Fibroblast of the conjunctiva (primary cell): ENCODE data around the gene RNF114.

ENCODE experiments used
- DNase-seq: peaks from one replicate; pipeline ENCODE4 v3.0.0-alpha.2; 2010; ENCODE audit warnings: low read depth

Gene RNF114

DNA sequence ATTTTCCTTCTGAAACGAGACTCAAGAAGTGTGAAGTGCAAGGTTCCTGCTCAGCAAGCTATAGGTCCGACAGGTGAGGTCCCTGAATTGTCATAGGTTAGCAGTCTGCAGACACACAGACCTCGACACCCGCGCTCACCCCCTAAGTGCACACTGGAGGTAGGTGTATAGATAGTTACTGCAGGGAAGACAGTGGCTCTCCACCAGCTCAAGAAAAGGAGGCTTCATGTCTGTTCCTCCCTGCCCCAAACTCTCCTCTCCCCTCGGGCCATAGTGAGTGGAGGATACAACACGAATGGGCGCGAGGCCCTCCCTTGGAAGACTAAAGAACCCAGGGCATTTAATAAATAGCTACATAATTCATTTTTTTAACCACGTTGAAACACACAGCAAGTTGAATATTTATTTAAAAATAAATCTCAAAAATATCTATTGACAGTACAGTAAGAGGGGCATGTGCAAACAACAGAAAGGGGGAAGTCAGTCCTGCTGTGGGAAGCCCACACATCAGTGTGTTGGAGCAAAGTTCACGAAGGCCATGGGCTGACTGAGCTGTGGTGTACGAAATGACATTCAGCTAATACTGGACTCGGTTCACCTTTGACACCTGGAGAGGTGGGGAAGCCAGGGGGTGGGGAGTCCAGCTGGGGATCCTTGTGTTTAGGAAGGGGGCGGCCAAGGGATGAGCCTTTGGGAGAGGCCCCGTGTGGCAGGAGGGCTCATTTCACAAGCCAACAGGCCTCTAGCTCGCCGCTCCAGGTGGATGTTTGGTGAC, 31.6 kb upstream of the RNF114 start:
- DNase-seq, result no peak

DNA sequence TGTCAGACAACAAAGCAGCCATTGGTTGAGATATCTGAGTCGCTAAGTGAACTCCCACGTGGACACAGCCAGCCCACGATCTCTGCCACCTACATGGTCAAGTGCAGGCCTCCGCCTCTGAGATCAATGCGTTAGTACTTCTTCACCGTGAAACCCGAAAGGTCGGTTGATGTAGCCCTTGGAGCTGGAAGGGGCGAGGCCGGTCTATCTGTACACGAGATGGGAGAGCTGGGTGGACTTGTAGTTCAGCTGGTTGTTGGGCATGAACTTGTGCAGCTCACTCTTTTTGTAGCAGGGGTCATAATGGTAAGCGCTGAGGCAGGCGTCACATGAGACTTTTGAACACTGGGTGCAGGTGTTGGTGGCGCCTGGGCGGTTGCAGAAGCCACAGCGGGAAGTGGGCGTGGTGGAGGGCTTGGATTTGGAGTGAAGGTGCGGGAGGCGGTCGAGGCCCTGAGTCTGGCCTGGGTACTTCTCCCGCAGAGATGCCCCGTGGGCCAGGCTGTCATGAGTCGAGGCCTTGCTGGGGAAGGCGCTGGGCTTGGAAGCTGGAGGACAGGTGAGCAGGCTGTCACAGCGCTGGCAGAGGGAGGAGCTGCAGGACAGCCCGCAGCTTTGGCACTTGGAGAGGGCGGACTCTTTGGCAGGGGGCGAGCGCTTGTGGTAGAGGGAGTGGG, 30.6 kb upstream of the RNF114 start:
- DNase-seq, result no peak

DNA sequence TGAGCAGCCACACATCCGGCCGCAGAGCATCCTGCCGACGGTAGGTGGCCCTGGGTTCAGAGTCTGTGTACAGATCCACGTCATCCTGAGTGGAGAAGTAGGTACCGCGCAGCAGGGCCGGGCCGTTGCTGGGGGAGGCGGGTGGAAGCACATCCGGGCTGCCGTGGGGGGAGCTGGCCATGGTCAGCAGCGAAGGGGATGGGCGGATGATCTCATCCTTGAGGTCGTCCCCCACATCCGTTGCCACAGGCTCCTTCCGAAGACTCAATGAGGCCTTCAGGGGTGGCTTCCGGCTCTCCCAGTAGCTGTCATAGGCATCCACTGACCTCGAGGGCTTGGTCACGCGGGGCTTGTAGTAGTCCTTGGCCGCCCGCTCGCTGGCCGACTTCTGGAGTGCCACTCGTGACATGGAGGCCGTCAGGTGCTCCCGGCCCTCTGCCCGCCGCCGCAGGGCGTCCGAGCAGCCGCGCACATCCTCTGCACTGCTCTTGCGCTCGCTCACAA, 30.0 kb upstream of the RNF114 start:
- no peak for DNase-seq

DNA sequence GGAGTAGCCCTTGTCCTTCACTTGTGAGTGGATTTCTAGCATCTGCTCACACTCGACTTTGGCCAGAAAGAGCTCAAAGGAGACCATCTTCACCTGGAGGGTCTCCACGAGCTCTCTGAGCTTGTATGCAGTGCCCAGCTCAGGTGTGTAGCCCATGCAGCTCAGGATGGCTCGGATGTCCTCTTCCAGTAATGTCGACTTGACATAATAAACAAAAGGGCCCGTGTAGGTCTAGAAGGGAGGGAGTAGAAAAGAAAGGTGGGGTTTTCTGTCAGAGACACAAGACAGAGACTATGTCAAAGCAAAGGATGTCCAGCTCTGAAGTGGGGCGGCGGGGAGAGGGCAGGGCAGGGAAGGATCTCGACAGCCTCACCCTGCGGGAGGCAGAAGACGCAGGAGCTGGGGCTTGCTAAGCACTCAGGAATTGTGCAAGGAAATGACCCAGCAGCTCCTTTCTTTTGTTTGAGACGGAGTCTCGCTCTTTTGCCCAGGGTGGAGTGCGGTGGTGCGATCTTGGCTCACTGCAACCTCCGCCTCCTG, 29.5 kb upstream of the RNF114 start:
- no peak for DNase-seq

DNA sequence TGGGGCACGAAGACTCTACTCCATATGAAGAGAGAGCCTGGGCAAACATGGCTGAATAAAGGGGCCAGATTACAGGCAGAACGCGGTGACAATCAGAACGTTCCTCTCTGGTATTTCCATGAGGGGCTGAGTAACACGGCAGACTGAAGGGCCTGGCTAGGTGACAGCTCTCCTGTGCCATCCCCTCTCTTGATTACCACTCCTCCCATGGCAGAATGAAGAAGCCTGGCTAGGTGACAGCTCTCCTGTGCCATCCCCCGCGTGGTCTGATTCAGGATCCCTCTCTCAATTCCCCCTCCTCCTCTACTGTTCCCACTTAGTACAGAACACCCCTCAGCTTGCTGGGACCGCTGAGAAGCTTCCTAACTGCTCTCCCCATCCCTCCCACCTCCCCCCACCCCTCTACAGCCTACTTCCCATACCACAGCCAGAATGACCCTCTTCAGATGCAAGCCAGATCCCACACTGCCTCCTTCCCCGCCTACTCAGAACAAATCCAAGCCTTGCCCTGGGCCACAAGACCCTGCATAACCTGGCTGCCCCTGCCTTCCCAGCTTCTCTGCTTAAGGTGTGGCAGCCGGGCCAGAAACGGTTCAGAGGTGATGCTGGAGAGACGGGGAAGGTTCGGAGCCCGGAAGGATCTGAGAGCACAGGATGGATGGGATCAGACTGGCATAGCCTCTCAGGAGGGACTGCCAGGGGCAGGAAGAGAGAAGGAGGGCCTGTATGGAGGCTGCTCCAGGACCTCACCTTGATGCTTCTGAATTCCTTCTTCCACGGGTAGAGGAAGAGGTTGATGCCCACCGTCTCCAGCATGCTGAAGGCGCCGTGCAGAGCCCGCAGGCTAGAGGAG, 28.6 kb upstream of the RNF114 start:
- no peak for DNase-seq

DNA sequence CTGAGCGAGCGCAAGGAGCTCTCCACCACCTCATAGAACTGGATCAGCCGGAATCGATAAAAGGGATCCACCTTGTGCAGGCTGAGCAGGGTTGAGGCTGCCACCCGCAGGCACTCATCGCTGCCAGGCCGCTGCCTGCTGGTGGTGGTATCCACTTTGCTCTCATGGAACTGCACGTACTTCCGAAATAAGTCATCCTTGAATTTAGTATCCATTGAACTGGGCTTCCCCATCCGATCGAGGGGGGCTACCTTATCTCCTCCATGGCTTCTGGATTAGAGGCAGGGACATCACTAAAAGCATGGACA, 28.0 kb upstream of the RNF114 start:
- no peak for DNase-seq

DNA sequence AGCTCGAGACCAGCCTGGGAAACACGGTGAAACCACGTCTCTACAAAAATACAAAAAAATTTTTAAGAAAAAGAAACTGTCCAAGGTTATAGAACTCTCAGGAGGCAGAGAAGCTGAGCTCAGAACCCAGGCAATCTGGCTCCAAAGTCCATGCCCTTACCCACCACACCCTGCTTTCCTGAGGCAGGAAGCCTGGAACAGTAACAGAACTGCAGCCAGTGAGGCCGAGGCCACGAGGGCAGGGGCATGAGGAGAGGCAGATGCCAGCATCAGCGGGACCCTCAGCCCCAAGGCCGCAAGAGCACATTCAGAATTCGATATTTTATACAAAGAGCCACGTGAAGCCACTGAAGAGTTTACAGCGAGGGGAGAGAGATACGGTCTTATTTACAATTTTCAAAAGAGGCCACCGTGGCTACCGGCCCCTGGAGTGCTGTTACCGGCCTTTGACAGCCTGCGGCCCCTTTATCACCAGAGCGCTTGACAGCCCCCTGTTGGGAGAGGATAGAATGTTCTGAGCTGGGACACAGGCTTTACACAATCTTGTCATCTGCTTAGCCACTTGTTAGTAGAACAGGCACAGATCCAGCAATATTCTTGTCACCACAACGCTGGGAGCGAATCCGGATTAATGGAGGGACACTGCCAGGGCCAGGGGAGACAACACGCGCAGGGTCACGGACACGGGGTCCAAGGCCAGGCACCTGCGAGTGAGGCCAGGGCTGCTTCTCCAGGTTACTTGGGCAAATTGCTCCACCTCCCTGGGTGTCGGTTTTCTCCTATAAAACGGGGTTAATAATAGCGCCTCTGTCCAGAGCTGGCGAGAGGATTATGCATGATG, 26.5 kb upstream of the RNF114 start:
- DNase-seq, result no peak

DNA sequence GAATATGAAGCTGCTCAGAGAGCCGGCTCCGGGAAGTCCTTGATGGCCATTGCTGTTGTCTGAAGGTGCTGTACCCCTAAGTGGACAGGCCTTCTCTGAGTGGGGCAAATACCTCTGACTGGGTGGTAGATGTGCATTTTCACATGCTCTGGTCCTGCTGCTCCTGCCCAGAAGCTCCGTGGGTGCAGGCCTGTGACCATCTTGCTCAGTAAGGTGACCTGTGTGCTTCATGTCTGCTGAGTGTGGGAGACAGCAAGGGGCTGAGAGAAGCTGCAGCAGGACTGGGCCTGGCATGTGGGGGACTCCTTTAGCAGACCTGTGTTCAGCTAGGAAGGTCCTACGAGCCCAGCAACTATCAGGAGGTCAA, 25.9 kb upstream of the RNF114 start:
- no peak for DNase-seq

DNA sequence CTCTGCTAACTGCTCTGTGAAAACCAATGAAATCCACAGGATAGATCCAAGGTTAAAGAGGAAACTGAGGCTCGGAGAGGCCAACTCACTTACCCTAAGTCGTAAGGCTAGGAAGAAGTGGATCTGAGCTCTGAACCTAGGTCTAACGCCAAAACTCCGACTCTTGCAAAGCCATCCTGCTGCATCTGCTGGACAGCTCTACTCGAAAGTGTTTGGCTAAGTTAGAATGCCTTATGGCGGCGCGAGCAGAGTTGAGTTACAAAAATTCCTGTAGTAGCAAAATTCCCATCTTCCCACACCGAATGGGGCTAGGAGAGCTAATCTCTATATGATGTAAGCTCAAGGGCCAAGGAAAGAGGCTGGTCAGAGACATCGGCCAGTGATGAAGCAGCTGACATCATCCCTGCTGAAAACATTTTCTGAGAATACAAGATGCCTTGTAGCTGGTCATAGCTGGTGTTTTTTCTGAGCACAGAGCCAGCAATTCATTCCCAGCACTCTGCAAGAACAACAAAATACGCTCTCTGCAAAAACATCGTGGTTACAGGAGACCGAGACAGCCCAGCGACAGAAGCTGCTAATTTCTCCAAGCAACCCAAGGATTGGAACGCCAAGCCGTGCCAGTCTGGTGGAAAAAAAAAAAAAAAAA, 22.7 kb upstream of the RNF114 start:
- no peak for DNase-seq

DNA sequence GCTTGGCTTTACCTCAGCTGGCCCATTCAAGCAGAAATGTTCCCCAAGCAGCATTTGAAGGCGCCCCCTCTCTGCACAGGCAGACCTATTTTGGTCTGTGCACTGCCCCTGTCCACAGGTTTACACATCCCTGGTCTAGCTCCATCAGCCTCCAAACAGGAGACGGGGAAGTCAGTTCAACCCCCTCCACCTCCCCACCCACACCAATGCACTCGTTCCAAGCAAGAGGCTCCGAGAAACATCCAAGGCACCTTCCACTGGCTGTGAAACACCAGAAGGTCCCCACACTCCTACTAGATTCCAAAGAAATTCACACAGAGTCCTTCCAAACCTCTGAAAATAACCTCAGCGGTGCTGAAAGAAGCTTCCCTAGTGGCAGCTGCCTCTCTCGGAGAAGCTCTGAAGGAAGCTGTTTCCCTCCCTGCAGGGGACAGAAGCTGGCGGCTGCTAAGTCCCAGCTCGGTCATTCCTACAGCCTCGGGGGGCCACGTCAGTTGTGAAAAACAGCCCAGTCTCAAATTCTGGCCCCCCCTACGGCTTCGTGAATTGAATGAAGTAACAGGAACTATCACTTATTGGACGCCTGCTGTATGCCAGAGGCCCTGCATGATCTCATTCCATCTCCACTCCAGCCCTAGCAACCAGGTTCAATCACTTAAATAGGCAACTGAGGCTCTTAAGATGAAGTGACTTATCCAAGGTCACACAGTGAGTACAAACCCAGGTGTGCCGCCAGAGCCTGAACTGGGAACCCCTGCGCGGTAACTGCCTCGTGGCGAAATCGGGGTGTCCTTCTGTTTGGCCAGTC, 21.7 kb upstream of the RNF114 start:
- no peak for DNase-seq

DNA sequence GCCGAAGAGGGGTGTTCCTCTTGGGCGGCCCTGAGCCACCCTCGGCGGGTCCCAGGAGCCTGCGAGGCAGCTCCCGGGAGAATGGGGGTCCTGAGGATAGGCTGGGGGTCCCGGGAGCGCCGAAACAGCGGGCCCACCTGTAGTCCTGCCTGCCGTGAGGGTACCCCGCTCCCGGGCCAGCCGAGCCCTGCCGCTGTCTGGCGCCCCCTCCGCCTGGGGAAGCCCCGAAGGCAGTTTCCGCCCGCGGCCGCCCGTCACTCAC, 21.1 kb upstream of the RNF114 start:
- no peak for DNase-seq

DNA sequence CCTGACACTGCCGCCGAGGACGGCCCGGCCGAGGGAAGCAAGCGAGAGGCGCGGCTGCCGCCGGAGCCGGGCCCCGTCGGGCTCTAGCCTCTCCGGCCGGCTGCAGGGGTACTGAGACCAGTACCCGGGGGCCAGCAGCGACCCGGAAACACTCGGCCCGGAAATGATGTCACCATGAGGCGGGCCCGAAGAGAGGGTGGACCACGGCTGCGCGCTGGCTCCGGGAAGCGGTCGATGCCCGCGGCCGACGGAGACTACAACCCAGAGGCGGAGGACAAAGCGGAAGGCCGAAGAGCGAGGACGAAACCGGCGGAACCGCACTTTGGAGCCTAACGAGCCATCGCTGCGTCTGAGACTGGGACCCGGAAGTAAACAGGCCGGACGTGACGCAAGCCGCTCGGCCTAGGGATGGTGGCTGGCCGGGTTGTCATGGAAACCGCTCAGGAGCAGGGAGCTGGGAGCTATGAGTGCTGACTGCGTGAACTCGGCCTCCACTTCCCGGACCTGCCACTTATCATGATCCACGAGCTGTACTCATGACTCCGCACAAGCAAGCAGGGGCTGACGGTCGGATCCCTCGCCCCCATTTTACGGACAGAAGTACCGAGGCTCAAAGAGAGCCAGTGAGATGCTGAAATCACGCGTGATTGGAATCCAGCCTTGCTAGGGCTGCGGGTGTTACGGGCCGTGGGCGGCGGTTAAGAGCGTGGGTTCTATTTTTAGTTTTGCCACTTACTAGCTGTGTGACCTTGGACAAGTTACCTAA, 20.6 kb upstream of the RNF114 start, which contains the start of gene SPATA2:
Gene SPATA2, minus strand, starts transcription at position 150 of the 766 bp plus-strand sequence. CDS start 7,039 bp downstream, outside the sequence.
- DNase-seq, result peak; percentile 90

DNA sequence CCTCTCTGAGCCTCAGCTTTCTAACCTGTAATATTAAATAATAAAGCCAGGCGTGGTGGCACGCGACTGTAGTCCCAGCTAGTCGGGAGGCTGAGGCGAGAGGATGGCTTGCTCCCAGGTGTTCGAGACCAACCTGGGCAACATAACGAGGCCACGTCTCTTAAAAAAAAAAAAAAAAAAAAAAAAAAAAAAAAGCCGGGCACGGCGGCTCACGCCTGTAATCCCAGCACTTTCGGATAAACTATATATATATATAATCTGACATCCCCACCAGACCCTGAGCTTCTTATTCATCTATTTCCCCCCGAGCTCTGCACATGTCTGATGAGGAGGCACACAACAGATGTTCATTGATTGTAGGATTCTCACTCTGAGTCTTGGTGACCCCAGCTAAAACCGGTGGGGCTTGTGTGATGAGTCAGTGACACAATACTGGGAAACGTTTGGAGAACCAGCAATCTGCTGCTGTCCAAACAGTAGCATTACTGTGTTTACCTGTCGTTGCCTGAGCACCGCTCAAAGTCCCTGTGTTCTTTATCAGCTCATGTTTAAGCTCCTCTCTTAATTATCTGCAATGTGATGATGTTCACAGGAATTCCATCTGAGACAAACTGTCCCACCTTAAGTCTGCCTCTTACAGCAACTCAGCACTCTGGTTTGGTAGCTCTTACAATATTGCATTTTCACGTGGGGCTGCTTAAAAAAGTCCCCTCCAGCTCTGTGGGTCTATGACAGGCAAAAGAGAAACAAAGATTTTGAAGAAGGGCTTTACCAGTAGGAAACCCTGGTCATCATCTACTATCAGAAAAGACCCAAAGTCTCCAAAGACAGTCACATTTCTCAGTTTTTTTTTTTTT, 19.8 kb upstream of the RNF114 start:
- DNase-seq, result no peak

DNA sequence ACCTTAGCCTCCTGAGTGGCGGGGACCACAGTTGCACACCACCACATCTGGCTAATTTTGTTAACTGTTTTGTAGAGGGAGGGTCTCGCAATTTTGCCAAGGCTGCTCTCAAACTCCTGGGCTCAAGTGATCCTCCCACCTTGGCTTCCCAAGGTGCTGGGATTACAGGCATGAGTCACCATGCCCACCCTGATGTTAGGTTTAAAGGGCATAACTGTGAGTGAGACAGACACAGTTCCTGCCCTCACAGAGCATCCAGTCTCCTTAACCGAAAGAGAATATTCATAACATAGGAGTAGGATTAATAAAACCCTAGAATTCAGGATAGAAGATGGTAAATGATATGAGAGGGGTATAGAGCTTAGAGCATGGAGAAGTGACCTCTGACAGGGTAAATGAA, 17.8 kb upstream of the RNF114 start:
- no peak for DNase-seq

DNA sequence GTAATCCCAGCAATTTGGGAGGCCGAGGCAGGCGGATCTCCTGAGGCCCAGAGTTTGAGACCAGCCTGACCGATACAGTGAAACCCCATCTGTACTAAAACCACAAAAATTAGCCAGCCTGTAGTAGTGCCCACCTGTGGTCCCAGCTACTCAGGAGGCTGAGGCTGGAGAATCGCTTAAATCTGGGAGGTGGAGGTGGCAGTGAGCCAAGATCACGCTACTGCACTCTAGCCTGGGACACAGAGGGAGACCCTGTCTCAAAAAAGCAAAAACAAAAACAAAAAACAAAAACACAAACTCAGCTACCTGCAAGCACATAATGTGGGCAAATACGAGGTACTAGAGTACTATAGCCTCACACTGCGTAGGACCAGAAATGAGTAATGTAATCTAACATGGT, 17.2 kb upstream of the RNF114 start:
- DNase-seq, result no peak

DNA sequence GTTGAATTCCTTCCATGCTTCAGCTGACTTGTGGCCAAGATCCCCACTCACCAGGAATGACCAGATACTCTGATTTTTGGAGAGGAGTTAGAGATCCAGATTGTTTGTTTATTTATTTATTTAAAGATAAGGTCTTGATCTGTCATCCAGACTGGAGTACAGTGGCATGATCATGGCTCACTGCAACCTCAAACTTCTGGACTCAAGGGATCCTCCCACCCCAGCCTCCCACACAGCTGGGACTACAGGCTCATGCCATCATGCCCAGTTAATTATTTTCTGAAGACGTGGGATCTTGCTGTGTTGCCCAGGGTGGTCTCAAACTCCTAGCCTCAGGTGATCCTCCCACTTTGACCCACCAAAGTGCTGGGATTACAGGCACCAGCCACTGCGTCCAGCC, 16.7 kb upstream of the RNF114 start:
- no peak for DNase-seq

DNA sequence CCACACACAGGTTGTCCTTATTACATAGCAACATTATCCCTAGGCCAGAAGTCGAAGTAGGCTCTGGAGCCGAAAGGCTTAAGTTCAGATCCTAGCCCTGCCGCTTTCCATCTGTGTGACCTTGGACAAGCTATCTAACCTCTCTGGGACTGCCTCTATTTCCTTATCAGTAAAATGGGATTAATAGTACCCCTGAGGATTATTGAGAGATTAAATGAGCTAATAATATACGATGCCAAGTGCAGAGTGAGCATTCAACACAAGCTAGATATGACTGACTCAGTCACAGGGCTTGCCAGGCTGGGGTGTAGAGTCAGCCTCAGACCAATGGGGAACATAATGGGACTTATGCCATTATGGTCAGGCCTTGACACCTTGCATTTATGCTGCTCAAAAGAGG, 11.9 kb upstream of the RNF114 start:
- DNase-seq, result no peak

DNA sequence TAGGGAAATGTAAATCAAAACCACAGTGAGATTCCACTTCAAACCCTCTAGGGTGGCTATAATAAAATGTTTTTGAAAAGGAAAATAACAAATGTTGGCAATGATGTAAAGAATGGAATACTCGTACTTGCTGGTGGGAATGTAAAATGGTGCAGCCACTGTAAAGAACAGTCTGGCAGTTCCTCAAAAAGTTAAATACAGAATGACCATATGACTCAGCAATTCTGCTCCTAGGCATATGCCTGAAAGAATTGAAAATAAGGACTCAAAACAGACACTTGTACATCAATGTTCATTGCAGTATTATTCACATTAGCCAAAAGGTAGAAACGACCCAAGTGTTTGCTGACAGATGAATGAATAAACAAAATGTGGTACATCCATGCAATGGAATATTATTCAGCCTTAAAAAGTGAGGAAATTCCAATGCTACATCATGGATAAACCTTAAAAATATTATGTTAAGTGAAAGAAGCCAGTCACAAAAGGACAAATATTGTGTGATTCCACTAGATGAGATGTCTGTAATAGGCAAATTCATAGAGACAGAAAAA, 10.2 kb upstream of the RNF114 start:
- no peak for DNase-seq
